HL-60 (cell line): Measurements from ENCODE around the gene ADTRP.
A peak's percentile ranks its signal among the peaks of the same experiment; 100 is the strongest.

Experiments
- DNase-seq, 2 experiments: peaks; one replicate each; pipeline ENCODE4 v3.0.0-alpha.2; 2010 to 2020; ENCODE audit warnings: low read depth in 1 of 2, low spot score in 1 of 2
- H3K27ac ChIP-seq: fragments of 250-450 bp; sonication (Bioruptor Pico); replicated peaks from 2 replicates; pipeline ENCODE4 v1.5.1; 2020; ENCODE audit warnings: mild to moderate bottlenecking, moderate library complexity
- H3K27me3 ChIP-seq: fragments of 250-450 bp; sonication (Bioruptor Pico); 2 replicates; pipeline ENCODE4 v1.5.1; 2021; ENCODE audit warnings: mild to moderate bottlenecking, moderate library complexity; ENCODE audit not compliant: insufficient read depth, poor library complexity, severe bottlenecking
- H3K4me3 ChIP-seq: replicated peaks from 2 replicates; pipeline ENCODE4 v1.5.1; 2011; ENCODE audit warnings: mild to moderate bottlenecking, control low read depth, low read length; ENCODE audit not compliant: insufficient read depth
- CTCF ChIP-seq: IDR thresholded peaks from one replicate; pipeline ENCODE4 v1.5.1; 2011; ENCODE audit warnings: low read length, control low read depth, inconsistent platforms; ENCODE audit not compliant: insufficient read depth
- GABPA ChIP-seq: IDR thresholded peaks from 2 replicates; pipeline ENCODE4 v1.6.1; 2012; ENCODE audit warnings: low read depth
- POLR2AphosphoS5 ChIP-seq: IDR thresholded peaks from 2 replicates; pipeline ENCODE4 v1.6.1; 2012; ENCODE audit warnings: low read depth
- REST ChIP-seq: IDR thresholded peaks from 2 replicates; pipeline ENCODE4 v1.6.1; 2012; ENCODE audit warnings: low read depth; ENCODE audit not compliant: insufficient replicate concordance
- SPI1 ChIP-seq: IDR thresholded peaks from 2 replicates; pipeline ENCODE4 v1.6.1; 2012; ENCODE audit warnings: low read depth, mild to moderate bottlenecking, borderline replicate concordance

The ADTRP gene

GRCh38 chr6:11683871-11684270, 94.7 kb downstream of the ADTRP start:
- H3K27ac ChIP-seq: no peak overlapping the region
- no peak overlapping the region for H3K4me3 ChIP-seq
- TF ChIP-seq CTCF (no peak), POLR2AphosphoS5 (no peak), SPI1 (no peak), REST (no peak), GABPA (no peak)
- no peaks in the 10 kb centered on the region for H3K27me3 ChIP-seq
- peak in 1 of 2 experiments; percentile 13 for DNase-seq

- H3K27ac ChIP-seq: no peak overlapping the region
- TF ChIP-seq CTCF (no peak), SPI1 (no peak), POLR2AphosphoS5 (no peak), REST (no peak), GABPA (no peak)
- no peaks in the 10 kb centered on the region for H3K27me3 ChIP-seq
- peak in 1 of 2 experiments; percentile 70 for DNase-seq
- no peak overlapping the region for H3K4me3 ChIP-seq
Measured at GRCh38 chr6:11682561-11682975, 96.0 kb downstream of the ADTRP start.

- no peak for DNase-seq
- Histone ChIP-seq H3K27ac (no peak overlapping the region), H3K27me3 (no peaks in the 10 kb centered on the region), H3K4me3 (no peak overlapping the region)
- TF ChIP-seq GABPA: no peak
- TF ChIP-seq CTCF: no peak
- no peak for TF ChIP-seq SPI1
- no peak for TF ChIP-seq POLR2AphosphoS5
- no peak for TF ChIP-seq REST
Measured at GRCh38 chr6:11681770-11682169, 96.8 kb downstream of the ADTRP start.
